HepG2 (cell line): ENCODE results near the gene CEACAM18. TPM values are rescaled to one million over a fixed set of nuclear protein-coding genes. Genes with fewer than 3 reads are reported as not detected.

Experiments used
- ATAC-seq: fragments of 200-7000 bp; cut with Tn5 transposase; 3 replicates; pipeline ENCODE4 v1.9.1; 2020; ENCODE audit warnings: mild to moderate bottlenecking, moderate library complexity
- BruUV-seq: library from RNA; stranded (reverse); fragments of 400-500 nt; replicated peaks from 2 replicates; lab custom pipeline; 2021; lab: Mats Ljungman, UMichigan
- CTCF ChIA-PET: fragments of 300-600 bp; formaldehyde crosslinking; extraction: SDS; loops from one replicate; lab custom pipeline; 2021; ENCODE audit warnings: low total read pairs, inconsistent platforms, low intra/inter-chr PET ratio; lab: Yijun Ruan, JAX
- POLR2A ChIA-PET: fragments of 350-600 bp; sonication (Branson Sonifier 250); formaldehyde crosslinking; loops from one replicate; lab custom pipeline; 2020; ENCODE audit warnings: antibody characterized with exemption, inconsistent platforms; lab: Yijun Ruan, JAX
- DNase-seq: peaks from one replicate; pipeline ENCODE4 v3.0.0-alpha.2; 2015; ENCODE audit warnings: low spot score
- FAIRE-seq: peaks from 3 replicates; lab custom pipeline; 2011; peaks lifted over from hg19 to GRCh38; lab: Jason Lieb, UNC
- H2AFZ ChIP-seq: one replicate; pipeline ENCODE4 v1.6.1; 2011; ENCODE audit warnings: low read length, inconsistent platforms
- H3K27ac ChIP-seq: fragments of 300-600 bp; 3 replicates; pipeline ENCODE4 v1.8.0; 2011; ENCODE audit warnings: mixed run types, mild to moderate bottlenecking, mixed read lengths, low read length, inconsistent platforms; ENCODE audit not compliant: insufficient read depth; ENCODE audit errors: extremely low read length
- H3K27me3 ChIP-seq, 2 experiments: fragments of 200-600 bp in 1 of 2; 2 replicates in 1 of 2; 3 replicates in 1 of 2; pipeline versions ENCODE4 v1.6.0 to v1.8.0; 2011; ENCODE audit warnings: low read length in 2 of 2, mild to moderate bottlenecking in 2 of 2, moderate library complexity in 2 of 2, inconsistent platforms in 1 of 2; ENCODE audit not compliant: insufficient read depth in 2 of 2, control insufficient read depth in 1 of 2
- H3K36me3 ChIP-seq, 2 experiments: fragments of 200-600 bp in 1 of 2; replicated peaks in 1 of 2; 2 replicates in 1 of 2; 3 replicates in 1 of 2; pipeline versions ENCODE4 v1.5.1 to v1.8.0; 2011; ENCODE audit warnings: low read length in 2 of 2, inconsistent platforms in 1 of 2; ENCODE audit not compliant: insufficient read depth in 2 of 2, control insufficient read depth in 1 of 2
- H3K4me1 ChIP-seq: 2 replicates; pipeline ENCODE4 v1.5.1; 2012; ENCODE audit warnings: low read length, inconsistent platforms; ENCODE audit not compliant: insufficient read depth
- H3K4me2 ChIP-seq: 2 replicates; pipeline ENCODE4 v1.6.0; 2011; ENCODE audit warnings: low read depth, low read length, inconsistent platforms
- H3K4me3 ChIP-seq, 3 experiments: fragments of 200-600 bp in 1 of 3; sonication (generic), shearing (Covaris generic) in 1 of 3; replicated peaks in 1 of 3; 2 replicates each; pipeline ENCODE4 v1.5.1; 2011 to 2016; ENCODE audit warnings: low read length in 3 of 3, inconsistent platforms in 2 of 3, low read depth in 2 of 3, mild to moderate bottlenecking in 2 of 3, control low read depth in 1 of 3, mixed read lengths in 1 of 3; ENCODE audit not compliant: insufficient read depth in 1 of 3
- H3K79me2 ChIP-seq: one replicate; pipeline ENCODE4 v1.6.1; 2011; ENCODE audit warnings: low read length, inconsistent platforms; ENCODE audit not compliant: insufficient read depth
- H3K9ac ChIP-seq: 2 replicates; pipeline ENCODE4 v1.6.0; 2011; ENCODE audit warnings: mild to moderate bottlenecking, low read depth, low read length, inconsistent platforms; ENCODE audit not compliant: insufficient read depth
- H3K9me3 ChIP-seq: 2 replicates; pipeline ENCODE4 v1.5.1; 2012; ENCODE audit warnings: mild to moderate bottlenecking, low read length
- H4K20me1 ChIP-seq: 2 replicates; pipeline ENCODE4 v1.6.0; 2011; ENCODE audit warnings: inconsistent platforms, mild to moderate bottlenecking, low read length, moderate library complexity; ENCODE audit not compliant: insufficient read depth
- ASH2L ChIP-seq: fragments of 300-600, 200-600 bp; sonication (generic); IDR thresholded peaks from 2 replicates; pipeline ENCODE4 v1.7.0; 2017; ENCODE audit warnings: low read depth, mild to moderate bottlenecking, moderate library complexity, mixed read lengths, low read length; ENCODE audit not compliant: insufficient read length
- CENPBD1 ChIP-seq: sonication (generic); formaldehyde crosslinking; IDR thresholded peaks from 2 replicates; pipeline ENCODE4 v1.8.0; 2022; ENCODE audit warnings: missing genetic modification reagents, low read depth, mild to moderate bottlenecking, borderline replicate concordance
- JUNB ChIP-seq: sonication (generic); formaldehyde crosslinking; IDR thresholded peaks from 2 replicates; pipeline ENCODE4 v1.8.0; 2022; ENCODE audit warnings: missing genetic modification reagents, mild to moderate bottlenecking, borderline replicate concordance
- KIAA2018 ChIP-seq: sonication (generic); formaldehyde crosslinking; IDR thresholded peaks from 2 replicates; pipeline ENCODE4 v1.5.0; 2020; ENCODE audit warnings: mild to moderate bottlenecking, missing genetic modification reagents, borderline replicate concordance
- MTF2 ChIP-seq: sonication (generic); formaldehyde crosslinking; IDR thresholded peaks from 2 replicates; pipeline ENCODE4 v1.5.0; 2020; ENCODE audit warnings: missing genetic modification reagents, borderline replicate concordance
- PLRG1 ChIP-seq: fragments of 450-650 bp; conservative IDR thresholded peaks from 2 replicates; pipeline ENCODE4 v1.6.1; 2016
- ZBTB43 ChIP-seq: sonication (generic); formaldehyde crosslinking; conservative IDR thresholded peaks from 2 replicates; pipeline ENCODE4 v1.4.0; 2020; ENCODE audit warnings: missing genetic modification reagents
- ZBTB7B ChIP-seq: sonication (generic); formaldehyde crosslinking; IDR thresholded peaks from 2 replicates; pipeline ENCODE4 v1.4.0; 2020; ENCODE audit warnings: missing genetic modification reagents
- ZKSCAN1 ChIP-seq: fragments of 150-350 bp; IDR thresholded peaks from 2 replicates; pipeline ENCODE4 v1.6.1; 2014; ENCODE audit warnings: low read length
- ZNF317 ChIP-seq: sonication (generic); formaldehyde crosslinking; IDR thresholded peaks from 2 replicates; pipeline ENCODE4 v1.5.0; 2020; ENCODE audit warnings: mild to moderate bottlenecking, missing genetic modification reagents
- WGBS: methylation state at CpG from one replicate; pipeline ENCODE4 v1.1.6; 2017; ENCODE audit warnings: low lambda C conversion rate; 5-methylcytosine and 5-hydroxymethylcytosine counted together
- in situ Hi-C: cut with HindIII; loops from 2 replicates; pipeline ENCODE4 v1.10.0; 2017; ENCODE audit warnings: low pct_unique_long_range_greater_than_20kb; ENCODE audit not compliant: extremely low pct_ligation_motif_present
- intact Hi-C: fragments of 100-400 bp; cut with micrococcal nuclease; formaldehyde crosslinking; loops from one replicate; pipeline ENCODE4 v1.10.0; 2022; ENCODE audit not compliant: unreplicated experiment
- polyA plus RNA-seq, 8 experiments: library from polyadenylated mRNA; depleted of rRNA in 3 of 8; stranded (reverse) in 7 of 8; unstranded in 1 of 8; fragments of >200 nt; fragmentation: Illumina TruSeq in 4 of 8; extraction: Trizol in 4 of 8; gene quantifications; 2 replicates each; pipeline versions ENCODE4 v1.2.1 to v1.2.3, GENCODE V29; 2011 to 2016; ENCODE audit warnings: low read depth in 4 of 8, missing spikeins in 1 of 8, mixed read lengths in 1 of 8; ENCODE audit not compliant: insufficient read depth in 1 of 8
- total RNA-seq, 5 experiments: library from RNA; depleted of rRNA; stranded (reverse); fragments of >200 nt; fragmentation: Illumina TruSeq; extraction: Trizol; gene quantifications; 2 replicates each; pipeline ENCODE4 v1.2.3, GENCODE V29; 2016; ENCODE audit warnings: low read depth in 1 of 5
- TF ChIP-seq, protein P1 (sequence below): sonication (generic); formaldehyde crosslinking; IDR thresholded peaks from 2 replicates; pipeline ENCODE4 v1.5.0; 2020; ENCODE audit warnings: missing genetic modification reagents
- TF ChIP-seq, protein P2 (sequence below): sonication (generic); formaldehyde crosslinking; IDR thresholded peaks from 2 replicates; pipeline ENCODE4 v1.4.0; 2020; ENCODE audit warnings: low read depth, mild to moderate bottlenecking, missing genetic modification reagents

Gene CEACAM18
- total and polyA plus RNA-seq, 2 of the 13 experiments (the other 11 are each of a cell fraction or from before 2014, with no cell fraction given) = not detected

GRCh38 chr19:51524666-51525264, 46.4 kb downstream of the CEACAM18 start:
- WGBS = 27% methylated on average over 7 of the region's 8 CpGs
- ChIA-PET POLR2A (no interaction called here), CTCF (no interaction called here)
- Histone ChIP-seq H4K20me1 (no peaks in the 10 kb centered on the region), H3K9me3 (no peaks in the 10 kb centered on the region), H2AFZ (no peak overlapping the region), H3K79me2 (no peaks in the 10 kb centered on the region), H3K4me2 (no peak overlapping the region), H3K4me3 (no peak overlapping the region), H3K27ac (no peak overlapping the region), H3K4me1 (no peaks in the 10 kb centered on the region), H3K9ac (no peak overlapping the region), H3K27me3 (no peaks in the 10 kb centered on the region; a peak in 2 of 5 replicates), H3K36me3 (no peaks in the 10 kb centered on the region)
- DNase-seq = no peak
- BruUV-seq = no TSS peak
- intact Hi-C loops (no loop called here), in situ Hi-C loops (no loop called here)
- ATAC-seq = no peak
- no peak for FAIRE-seq
- TF ChIP-seq ZNF317 (no peak), CENPBD1 (CRISPR knock-in tag) (no peak), ZBTB43 (CRISPR knock-in tag) (no peak), ASH2L (no peak), JUNB (CRISPR knock-in tag) (no peak), KIAA2018 (CRISPR knock-in tag) (no peak), ZBTB7B (CRISPR knock-in tag) (no peak), MTF2 (CRISPR knock-in tag) (no peak), ZKSCAN1 (no peak), PLRG1 (no peak)
- TF ChIP-seq, protein P1, sequence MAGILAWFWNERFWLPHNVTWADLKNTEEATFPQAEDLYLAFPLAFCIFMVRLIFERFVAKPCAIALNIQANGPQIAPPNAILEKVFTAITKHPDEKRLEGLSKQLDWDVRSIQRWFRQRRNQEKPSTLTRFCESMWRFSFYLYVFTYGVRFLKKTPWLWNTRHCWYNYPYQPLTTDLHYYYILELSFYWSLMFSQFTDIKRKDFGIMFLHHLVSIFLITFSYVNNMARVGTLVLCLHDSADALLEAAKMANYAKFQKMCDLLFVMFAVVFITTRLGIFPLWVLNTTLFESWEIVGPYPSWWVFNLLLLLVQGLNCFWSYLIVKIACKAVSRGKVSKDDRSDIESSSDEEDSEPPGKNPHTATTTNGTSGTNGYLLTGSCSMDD = no peak
- TF ChIP-seq, protein P2, sequence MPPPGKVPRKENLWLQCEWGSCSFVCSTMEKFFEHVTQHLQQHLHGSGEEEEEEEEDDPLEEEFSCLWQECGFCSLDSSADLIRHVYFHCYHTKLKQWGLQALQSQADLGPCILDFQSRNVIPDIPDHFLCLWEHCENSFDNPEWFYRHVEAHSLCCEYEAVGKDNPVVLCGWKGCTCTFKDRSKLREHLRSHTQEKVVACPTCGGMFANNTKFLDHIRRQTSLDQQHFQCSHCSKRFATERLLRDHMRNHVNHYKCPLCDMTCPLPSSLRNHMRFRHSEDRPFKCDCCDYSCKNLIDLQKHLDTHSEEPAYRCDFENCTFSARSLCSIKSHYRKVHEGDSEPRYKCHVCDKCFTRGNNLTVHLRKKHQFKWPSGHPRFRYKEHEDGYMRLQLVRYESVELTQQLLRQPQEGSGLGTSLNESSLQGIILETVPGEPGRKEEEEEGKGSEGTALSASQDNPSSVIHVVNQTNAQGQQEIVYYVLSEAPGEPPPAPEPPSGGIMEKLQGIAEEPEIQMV (CRISPR knock-in tag) = no peak
